ENCODE results near the gene RFLNA.
"Not testable (repeated sequence)": the region's sequence is repeated elsewhere in the genome, so short reads cannot be mapped to it uniquely, and the experiment has no call there.

RFLNA gene

GRCh38 chr12:124321556-124322270 lies 26.8 kb downstream of the RFLNA start:
- DNase-seq: no peak

DNA sequence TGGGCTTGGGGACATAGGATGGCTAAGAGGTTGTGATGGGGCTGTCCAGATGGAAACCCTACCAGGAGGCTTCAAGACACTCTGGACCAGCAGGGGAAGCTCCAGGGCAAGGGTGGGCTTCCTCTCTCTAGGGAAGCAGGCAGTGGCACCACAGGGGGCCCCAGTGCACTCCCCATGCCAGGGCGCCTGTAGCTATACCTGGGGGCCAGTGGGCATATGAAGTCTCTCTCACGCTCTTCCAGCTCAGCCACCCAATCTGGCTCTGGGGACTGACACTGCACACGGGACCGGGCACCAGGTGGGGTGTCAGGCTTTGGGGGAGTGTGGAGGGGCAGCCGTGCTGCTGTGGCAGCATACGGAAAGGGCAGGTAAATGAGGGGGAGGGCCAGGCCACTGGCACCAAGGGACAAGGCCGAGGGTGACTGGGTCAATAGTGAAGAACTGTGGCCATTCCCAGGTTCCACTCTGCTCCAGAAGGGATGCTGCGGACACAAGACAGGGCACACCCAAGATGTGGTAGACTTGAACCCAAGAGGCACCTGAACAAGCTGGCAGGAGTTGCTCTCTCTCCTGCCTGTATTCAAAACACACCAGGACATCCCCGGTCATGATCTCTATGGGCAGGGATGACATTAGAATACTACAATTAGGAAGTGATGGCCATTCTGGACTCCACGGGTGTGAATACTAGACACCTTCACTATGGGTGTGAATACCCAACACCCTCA lies 27.5 kb downstream of the RFLNA start:
- DNase-seq: no peak

DNA sequence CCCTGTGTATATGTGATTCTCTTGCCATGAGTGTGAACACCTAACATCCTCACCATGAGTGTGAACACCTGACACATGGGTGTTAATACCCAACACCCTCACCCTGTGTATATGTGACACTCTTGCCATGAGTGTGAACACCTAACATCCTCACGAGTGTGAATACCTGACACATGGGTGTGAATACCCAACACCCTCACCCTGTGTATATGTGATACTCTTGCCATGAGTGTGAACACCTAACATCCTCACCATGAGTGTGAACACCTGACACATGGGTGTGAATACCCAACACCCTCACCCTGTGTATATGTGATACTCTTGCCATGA lies 28.1 kb downstream of the RFLNA start:
- not testable (repeated sequence) for DNase-seq

DNA sequence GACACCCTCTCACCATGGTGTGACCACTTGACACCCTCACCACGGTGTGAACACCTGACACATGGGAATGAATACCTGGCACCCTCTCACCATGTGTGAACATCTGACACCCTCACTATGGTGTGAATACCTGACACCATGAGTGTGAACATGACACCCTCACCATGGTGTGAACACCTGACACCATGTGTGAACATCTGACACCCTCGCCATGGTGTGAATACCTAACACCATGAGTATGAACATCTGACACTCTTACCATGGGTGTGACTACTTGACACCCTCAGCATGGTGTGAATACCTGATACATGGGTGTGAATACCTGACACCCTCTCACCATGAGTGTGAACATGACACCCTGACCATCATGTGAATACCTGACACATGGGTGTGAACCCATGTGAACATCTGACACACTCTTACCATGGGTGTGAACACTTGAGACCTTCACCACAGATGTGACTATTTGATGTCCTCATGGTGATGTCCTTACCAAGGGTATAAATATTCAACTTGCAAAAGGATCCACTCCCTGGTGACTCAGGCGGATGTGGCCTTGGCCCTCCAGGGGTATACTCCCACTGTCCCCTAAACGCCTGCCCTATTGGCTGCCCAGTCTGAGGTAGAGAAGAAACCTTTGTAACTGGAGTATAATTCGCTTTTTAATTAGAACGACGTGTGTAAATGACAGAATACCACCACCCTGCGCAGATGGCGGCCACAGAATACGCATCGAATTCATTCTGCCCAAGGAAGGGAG lies 29.1 kb downstream of the RFLNA start:
- no peak for DNase-seq

- DNase-seq: no peak
Measured at GRCh38 chr12:124324803-124325705, 30.2 kb downstream of the RFLNA start.

DNA sequence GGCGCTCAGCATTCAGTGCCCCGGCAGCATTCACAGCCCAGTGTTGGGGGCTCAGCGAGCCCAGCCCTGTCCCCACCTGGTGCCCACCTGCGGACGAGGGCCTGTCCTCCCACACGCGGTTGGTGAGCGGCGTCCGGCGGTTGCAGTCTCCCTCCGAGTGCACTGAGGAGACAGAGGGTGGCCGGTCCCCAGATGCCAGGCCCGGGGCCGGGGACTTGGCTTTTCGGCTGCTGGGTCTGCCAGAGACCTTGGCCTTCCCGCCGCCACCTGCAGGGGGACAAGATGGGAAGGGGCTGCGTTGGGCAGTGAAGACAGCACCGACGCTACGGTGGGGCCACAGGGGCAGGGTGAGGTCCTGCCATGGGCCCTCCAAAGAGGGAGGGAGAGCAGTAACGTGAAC lies 31.2 kb downstream of the RFLNA start:
- no peak for DNase-seq

DNA sequence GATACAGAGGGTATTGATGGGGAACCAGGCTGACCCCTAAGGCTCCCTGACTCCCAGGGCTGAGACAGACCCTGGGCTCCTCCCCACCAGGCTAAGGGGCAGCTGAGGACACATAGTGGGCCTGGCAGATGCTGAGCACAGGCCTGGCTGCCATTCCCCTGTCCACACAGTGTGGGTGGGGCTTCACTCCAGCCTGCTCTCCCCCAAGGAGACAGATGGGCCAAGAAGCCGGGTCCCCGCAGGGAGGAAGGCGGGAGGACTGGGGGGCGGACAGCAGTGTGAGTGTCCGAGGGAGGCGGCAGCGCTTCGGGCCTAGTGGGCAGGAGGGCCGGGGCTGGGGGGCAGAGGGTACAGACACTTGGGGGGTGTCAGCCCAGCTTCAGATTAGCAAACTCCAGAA lies 32.0 kb downstream of the RFLNA start:
- no peak for DNase-seq

DNA sequence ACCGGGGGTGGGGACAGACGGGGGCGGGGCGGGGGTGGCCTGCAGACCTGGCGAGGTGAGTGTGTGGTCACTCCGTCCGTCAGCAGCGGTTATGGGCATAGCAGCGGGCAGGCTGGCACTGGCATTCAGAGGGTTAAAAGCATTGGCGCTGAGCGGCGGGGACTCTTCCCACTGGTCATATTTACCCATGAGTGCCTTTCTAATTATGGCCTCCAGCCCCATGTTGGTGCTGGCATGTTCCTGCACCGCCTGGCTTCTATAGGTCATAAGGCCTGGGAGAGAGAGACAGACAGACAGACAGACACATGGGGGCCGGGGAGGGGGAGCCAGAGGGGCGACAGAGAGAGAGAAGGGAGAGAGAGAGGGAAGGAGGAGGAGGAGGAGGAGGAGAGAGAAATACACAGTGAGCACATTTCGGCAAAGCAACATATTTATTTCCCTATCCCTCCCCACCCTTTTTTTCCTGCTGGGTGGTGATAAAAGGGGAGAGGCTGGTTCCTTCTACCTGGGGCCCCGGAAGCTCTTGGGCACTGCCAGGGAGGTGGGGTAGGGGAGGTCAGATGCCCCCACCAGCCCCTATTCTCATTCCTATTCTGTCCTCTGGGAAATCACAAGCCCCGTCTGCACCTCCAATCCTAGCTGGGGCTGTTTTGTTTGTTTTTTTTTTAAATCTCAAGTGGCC lies 32.6 kb downstream of the RFLNA start:
- no peak for DNase-seq

DNA sequence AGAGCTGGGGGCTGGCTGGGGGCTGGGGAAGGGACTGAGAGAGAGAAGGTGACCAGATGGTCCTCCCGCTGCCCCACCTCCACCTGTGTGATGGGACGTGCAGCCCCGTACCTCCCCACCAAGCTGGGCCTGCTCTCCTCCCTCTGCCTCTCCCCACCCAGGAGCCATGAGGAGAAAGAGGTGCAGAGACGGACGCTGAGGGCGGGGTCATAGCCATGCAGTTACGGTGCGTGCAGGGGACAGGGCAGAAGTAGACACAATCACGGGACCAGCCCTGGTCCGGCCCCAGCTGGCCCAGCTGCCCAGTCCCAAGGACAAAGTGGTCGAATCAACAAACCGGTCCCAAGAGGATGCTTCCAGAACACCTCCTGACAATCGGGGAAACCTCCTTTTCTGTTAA lies 33.2 kb downstream of the RFLNA start:
- no peak for DNase-seq

DNA sequence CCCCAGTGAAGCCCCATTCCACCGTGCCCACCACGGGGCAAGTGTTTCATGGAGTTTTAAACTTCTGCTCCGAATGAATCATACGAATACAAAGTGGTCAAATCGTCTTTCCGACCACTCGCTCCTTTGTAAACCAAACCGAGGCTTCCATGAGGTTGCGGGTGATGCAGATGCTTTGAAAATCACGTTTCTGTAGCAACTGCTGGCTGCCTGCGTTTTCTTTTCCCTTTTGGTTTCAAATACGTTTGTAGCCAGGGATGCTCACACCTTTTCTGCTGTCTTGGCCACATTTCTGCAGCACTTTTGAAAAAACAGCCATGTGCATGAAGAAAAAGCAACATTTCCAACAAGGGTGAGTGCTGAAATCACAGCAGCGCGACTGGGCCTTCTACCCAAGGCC lies 33.7 kb downstream of the RFLNA start:
- no peak for DNase-seq

DNA sequence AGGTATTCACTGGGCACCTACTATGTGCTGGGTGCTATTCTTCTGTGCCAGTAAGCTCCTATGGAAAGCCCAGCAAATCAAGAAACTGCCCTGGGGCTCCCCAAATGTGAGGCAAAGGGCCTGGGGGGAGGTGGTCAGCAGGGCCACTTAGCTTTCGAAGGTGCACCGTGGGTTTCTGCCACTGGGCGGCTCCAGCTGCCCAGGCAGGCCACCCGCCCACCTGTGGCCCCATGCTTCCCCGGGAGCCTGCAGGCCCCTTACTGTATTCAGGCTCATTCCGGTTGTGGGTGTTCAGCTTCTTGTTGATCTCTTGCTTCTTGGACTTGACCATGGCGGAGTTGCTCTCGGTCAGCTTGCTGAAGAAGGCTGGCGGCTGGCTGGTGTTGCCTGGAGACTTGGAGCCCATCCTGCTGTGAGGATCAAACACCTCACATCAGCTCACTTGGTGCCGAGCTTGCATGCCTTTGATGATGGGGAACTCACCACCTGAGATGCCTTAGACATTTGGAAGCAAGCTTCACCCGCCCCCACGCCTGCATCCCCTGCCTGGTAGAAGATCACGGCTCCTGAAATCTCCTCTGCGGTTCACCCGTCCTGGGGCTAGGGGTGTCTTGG lies 37.3 kb downstream of the RFLNA start:
- no peak for DNase-seq

DNA sequence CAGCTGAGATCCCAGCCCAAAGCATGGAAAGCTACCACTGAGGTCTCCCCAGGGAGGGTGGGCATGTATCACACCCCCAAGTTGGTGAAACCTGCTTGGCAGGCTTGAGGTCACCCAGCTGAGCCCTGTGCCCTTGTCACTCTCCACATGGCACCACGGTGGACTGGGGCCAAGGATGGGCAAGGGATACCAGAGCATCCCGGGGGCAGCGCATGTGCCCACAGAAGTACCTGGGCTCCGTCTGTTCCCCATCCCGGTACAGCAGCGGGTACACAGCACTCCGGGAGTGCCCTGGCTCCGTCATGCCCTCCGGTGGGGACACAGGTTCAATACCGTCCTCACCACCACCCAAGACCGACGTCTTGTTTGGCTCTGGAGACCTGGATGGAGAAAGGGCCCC lies 38.0 kb downstream of the RFLNA start:
- DNase-seq: no peak

DNA sequence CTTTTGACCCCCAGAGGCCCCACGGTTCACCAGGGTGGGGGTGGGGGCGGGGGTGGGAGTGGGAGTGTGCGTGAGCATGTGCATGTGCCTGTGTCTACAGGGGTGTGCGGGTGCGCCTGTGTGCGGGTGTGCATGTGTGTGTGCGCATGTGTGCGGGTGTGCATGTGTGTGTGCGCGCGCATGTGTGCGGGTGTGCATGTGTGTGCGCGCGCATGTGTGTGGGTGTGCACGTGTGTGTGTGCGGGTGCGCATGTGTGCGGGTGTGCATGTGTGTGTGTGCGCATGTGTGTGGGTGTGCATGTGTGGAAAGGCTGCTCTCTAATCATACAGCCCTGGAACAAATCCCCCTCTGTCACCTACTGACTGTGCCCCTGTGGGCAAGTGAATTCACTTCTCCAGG lies 38.8 kb downstream of the RFLNA start:
- no peak for DNase-seq

DNA sequence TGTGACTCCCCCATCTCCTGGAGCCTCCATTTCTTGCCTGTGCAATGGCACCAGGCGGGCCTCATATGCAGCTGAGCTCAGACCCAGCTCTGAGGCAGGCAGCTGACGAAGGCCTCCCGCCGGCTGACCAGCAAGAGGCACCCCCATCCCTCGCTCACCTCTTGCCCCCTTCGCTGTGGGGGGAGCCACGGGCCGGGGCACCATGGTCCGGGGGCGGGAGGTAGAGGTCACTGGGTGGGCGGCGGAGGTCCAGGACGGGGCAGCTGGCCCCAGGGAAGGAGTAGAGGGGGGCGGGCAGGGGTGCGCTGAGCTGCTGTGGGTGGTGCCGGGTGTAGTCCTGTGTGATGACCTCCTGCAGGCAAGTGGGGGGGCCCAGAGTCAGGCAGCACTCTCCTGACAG lies 39.4 kb downstream of the RFLNA start:
- DNase-seq: no peak

- no peak for DNase-seq
Measured at GRCh38 chr12:124334976-124335375, 40.1 kb downstream of the RFLNA start.

DNA sequence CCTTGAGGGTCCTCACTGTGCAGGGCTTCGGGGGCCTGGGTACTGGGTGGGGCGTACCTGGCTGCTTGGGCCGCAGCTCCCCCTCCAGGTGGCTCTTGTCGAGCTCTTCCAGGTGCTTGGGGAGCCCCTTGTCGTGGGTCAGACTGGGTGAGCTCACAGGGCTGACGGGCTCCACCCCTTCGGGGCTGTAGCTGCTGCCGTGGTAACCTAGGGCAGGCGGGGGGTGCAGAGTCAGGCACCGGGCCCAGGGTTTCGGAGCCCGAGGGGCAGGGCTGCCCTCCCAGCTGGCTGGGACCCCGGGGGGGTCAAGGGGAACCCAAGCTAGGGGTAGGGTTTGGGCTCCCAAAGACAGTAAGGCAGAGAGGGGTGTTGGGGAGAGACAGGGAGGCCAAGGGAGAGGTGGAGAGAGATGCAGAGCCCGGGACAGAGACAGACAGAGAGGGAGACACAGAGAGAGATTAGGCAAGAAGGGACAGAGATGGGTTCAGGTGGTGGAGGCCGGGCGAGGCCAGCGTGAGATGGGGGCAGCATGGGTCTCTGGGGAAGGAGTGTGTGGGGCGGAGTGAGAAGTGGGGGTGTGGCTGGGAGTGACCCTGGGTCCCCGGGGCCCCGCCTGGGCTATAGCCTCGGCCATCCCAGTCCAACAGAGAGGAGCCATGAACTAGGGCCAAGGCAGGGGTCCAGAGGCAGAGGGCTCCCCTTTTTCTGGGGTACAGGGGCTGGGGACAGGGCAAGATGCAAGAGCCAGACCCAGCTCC lies 40.7 kb downstream of the RFLNA start:
- no peak for DNase-seq

GRCh38 chr12:124336184-124336437 lies 41.2 kb downstream of the RFLNA start:
- DNase-seq: no peak

GRCh38 chr12:124336742-124337520 lies 42.0 kb downstream of the RFLNA start:
- DNase-seq: no peak

- no peak for DNase-seq
Measured at GRCh38 chr12:124337622-124338021, 42.7 kb downstream of the RFLNA start.

- no peak for DNase-seq
Measured at GRCh38 chr12:124338448-124338847, 43.6 kb downstream of the RFLNA start.
